Neural progenitor cell (in vitro differentiated cells): ENCODE results near the gene SLC11A1. TPM values are rescaled to one million over a fixed set of nuclear protein-coding genes. Genes with fewer than 3 reads are reported as not detected.

Experiments
- DNase-seq: peaks from one replicate; pipeline ENCODE4 v3.0.0-alpha.2; 2016; ENCODE audit warnings: low spot score
- H2AFZ ChIP-seq: fragments of 200-600 bp; sonication (generic); replicated peaks from 2 replicates; pipeline ENCODE4 v1.6.1; 2016; ENCODE audit warnings: antibody characterized with exemption
- H3F3A ChIP-seq: fragments of 200-600 bp; sonication (generic); 2 replicates; pipeline ENCODE4 v1.6.1; 2016; ENCODE audit warnings: antibody characterized with exemption, low read depth
- H3K27ac ChIP-seq: fragments of 200-600 bp; sonication (generic); 2 replicates; pipeline ENCODE4 v1.5.1; 2016; ENCODE audit warnings: mild to moderate bottlenecking
- H3K27me3 ChIP-seq: fragments of 200-600 bp; sonication (generic); 2 replicates; pipeline ENCODE4 v1.6.1; 2016; ENCODE audit warnings: mild to moderate bottlenecking, moderate library complexity
- H3K36me3 ChIP-seq: fragments of 200-600 bp; sonication (generic); 2 replicates; pipeline ENCODE4 v1.5.1; 2016
- H3K4me1 ChIP-seq: fragments of 200-600 bp; sonication (generic); 2 replicates; pipeline ENCODE4 v1.6.1; 2016; ENCODE audit warnings: mixed run types
- H3K4me2 ChIP-seq: fragments of 200-600 bp; sonication (generic); 2 replicates; pipeline ENCODE4 v1.6.1; 2016
- H3K4me3 ChIP-seq: fragments of 200-600 bp; sonication (generic); 2 replicates; pipeline ENCODE4 v1.5.1; 2016
- H3K79me2 ChIP-seq: fragments of 200-600 bp; sonication (generic); 2 replicates; pipeline ENCODE4 v1.6.1; 2016; ENCODE audit warnings: low read depth
- H3K9ac ChIP-seq: fragments of 200-600 bp; sonication (generic); 2 replicates; pipeline ENCODE4 v1.6.1; 2016
- H3K9me3 ChIP-seq: fragments of 200-600 bp; sonication (generic); 2 replicates; pipeline ENCODE4 v1.5.1; 2016; ENCODE audit warnings: low read depth
- H4K20me1 ChIP-seq: fragments of 200-600 bp; sonication (generic); 2 replicates; pipeline ENCODE4 v1.6.1; 2016; ENCODE audit warnings: low read depth
- H3K27ac Mint-ChIP-seq: 3 replicates; pipeline ENCODE4 v1.8.0; 2021; ENCODE audit warnings: mixed read lengths
- H3K27me3 Mint-ChIP-seq: 2 replicates; pipeline ENCODE4 v1.8.0; 2022; ENCODE audit warnings: low read depth, mild to moderate bottlenecking, inconsistent platforms, moderate library complexity, mixed read lengths; ENCODE audit not compliant: insufficient read depth
- H3K36me3 Mint-ChIP-seq: 3 replicates; pipeline ENCODE4 v1.8.0; 2021; ENCODE audit warnings: mixed read lengths
- H3K4me1 Mint-ChIP-seq: 3 replicates; pipeline ENCODE4 v1.8.0; 2021; ENCODE audit warnings: mixed read lengths
- H3K4me3 Mint-ChIP-seq: 3 replicates; pipeline ENCODE4 v1.8.0; 2021; ENCODE audit warnings: mild to moderate bottlenecking, moderate library complexity, mixed read lengths
- H3K9me3 Mint-ChIP-seq: 3 replicates; pipeline ENCODE4 v1.8.0; 2020; ENCODE audit warnings: mixed read lengths
- EZH2 ChIP-seq: fragments of 200-600 bp; sonication (generic); IDR thresholded peaks from 2 replicates; pipeline ENCODE4 v1.6.1; 2017; ENCODE audit warnings: antibody characterized with exemption, mild to moderate bottlenecking, moderate library complexity
- EZH2phosphoT487 ChIP-seq: fragments of 200-600 bp; sonication (generic); IDR thresholded peaks from 2 replicates; pipeline ENCODE4 v1.6.1; 2017; ENCODE audit warnings: antibody characterized with exemption
- total RNA-seq: library from RNA; depleted of rRNA; stranded (reverse); fragments of >200 nt; gene quantifications from 2 replicates; pipeline ENCODE4 v1.2.3, GENCODE V29; 2015; ENCODE audit warnings: low replicate concordance
- TF ChIP-seq, protein P1 (sequence below): fragments of 200-600 bp; sonication (generic); IDR thresholded peaks from 2 replicates; pipeline ENCODE4 v1.5.1; 2017; ENCODE audit warnings: antibody characterized with exemption, mild to moderate bottlenecking

The SLC11A1 gene
- total RNA-seq, 1 donor from 2014 or later: not detected

- peaks cover 21% of the 10 kb centered on the region for H3K4me1 Mint-ChIP-seq
- Histone ChIP-seq H3F3A (peaks cover 36% of the 10 kb centered on the region), H3K4me1 (peaks cover 21% of the 10 kb centered on the region), H3K4me2 (no peak overlapping the region), H2AFZ (no peak overlapping the region), H3K27me3 (peaks cover 37% of the 10 kb centered on the region), H3K27ac (no peak overlapping the region), H3K9me3 (no peaks in the 10 kb centered on the region), H4K20me1 (no peaks in the 10 kb centered on the region), H3K4me3 (no peak overlapping the region), H3K9ac (no peak overlapping the region), H3K79me2 (no peaks in the 10 kb centered on the region), H3K36me3 (no peaks in the 10 kb centered on the region)
- no peaks in the 10 kb centered on the region for H3K9me3 Mint-ChIP-seq
- no peak overlapping the region for H3K27ac Mint-ChIP-seq
- peaks cover 25% of the 10 kb centered on the region for H3K27me3 Mint-ChIP-seq
- H3K4me3 Mint-ChIP-seq: no peak overlapping the region
- TF ChIP-seq EZH2: no peak
- TF ChIP-seq EZH2phosphoT487: no peak
- TF ChIP-seq, protein P1, sequence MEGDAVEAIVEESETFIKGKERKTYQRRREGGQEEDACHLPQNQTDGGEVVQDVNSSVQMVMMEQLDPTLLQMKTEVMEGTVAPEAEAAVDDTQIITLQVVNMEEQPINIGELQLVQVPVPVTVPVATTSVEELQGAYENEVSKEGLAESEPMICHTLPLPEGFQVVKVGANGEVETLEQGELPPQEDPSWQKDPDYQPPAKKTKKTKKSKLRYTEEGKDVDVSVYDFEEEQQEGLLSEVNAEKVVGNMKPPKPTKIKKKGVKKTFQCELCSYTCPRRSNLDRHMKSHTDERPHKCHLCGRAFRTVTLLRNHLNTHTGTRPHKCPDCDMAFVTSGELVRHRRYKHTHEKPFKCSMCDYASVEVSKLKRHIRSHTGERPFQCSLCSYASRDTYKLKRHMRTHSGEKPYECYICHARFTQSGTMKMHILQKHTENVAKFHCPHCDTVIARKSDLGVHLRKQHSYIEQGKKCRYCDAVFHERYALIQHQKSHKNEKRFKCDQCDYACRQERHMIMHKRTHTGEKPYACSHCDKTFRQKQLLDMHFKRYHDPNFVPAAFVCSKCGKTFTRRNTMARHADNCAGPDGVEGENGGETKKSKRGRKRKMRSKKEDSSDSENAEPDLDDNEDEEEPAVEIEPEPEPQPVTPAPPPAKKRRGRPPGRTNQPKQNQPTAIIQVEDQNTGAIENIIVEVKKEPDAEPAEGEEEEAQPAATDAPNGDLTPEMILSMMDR: no peak
- DNase-seq: no peak
- no peaks in the 10 kb centered on the region for H3K36me3 Mint-ChIP-seq
Observed at GRCh38 chr2:218392891-218393462, 10.9 kb downstream of the SLC11A1 start.

DNA sequence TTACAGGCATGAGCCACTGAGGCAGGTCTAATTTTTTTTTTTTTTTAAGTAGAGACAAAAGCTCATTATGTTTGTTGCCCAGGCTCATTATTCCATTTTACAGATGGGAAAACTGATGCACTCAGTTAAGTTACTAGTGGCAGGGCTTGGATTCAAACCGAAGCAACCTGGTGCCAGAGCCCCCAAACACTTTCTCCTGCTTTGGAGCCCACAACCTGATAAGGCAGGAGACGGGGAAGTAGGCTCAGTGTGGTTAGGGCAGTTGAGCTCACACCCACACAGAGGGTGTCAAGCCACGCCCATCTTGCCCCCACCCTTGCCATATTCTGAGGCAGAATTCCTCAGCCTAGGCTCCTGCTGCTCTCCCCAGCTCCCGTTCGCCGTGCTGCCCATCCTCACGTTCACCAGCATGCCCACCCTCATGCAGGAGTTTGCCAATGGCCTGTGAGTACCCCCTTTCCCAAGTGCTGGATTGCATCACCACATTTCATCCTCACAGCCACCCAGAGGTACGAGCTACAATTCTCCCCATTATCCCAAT, 11.7 kb downstream of the SLC11A1 start:
- Histone ChIP-seq H3F3A (peaks cover 34% of the 10 kb centered on the region), H3K4me3 (no peak overlapping the region), H3K9ac (no peak overlapping the region), H3K79me2 (no peaks in the 10 kb centered on the region), H4K20me1 (no peaks in the 10 kb centered on the region), H3K36me3 (no peaks in the 10 kb centered on the region), H3K27ac (no peak overlapping the region), H3K9me3 (no peaks in the 10 kb centered on the region), H3K4me1 (peaks cover 22% of the 10 kb centered on the region), H3K4me2 (no peak overlapping the region), H3K27me3 (peaks cover 37% of the 10 kb centered on the region), H2AFZ (no peak overlapping the region)
- H3K27ac Mint-ChIP-seq: no peak overlapping the region
- TF ChIP-seq, protein P1: no peak
- no peak for TF ChIP-seq EZH2
- TF ChIP-seq EZH2phosphoT487: no peak
- peaks cover 23% of the 10 kb centered on the region for H3K4me1 Mint-ChIP-seq
- peaks cover 28% of the 10 kb centered on the region for H3K27me3 Mint-ChIP-seq
- H3K9me3 Mint-ChIP-seq: no peaks in the 10 kb centered on the region
- DNase-seq: no peak
- peak overlapping the region; percentile 11 for H3K4me3 Mint-ChIP-seq
- no peaks in the 10 kb centered on the region for H3K36me3 Mint-ChIP-seq

- H3K36me3 ChIP-seq: no peaks in the 10 kb centered on the region
- peaks cover 22% of the 10 kb centered on the region for H3K4me1 ChIP-seq
- no peaks in the 10 kb centered on the region for H3K9me3 Mint-ChIP-seq
- no peaks in the 10 kb centered on the region for H3K36me3 Mint-ChIP-seq
- H3K4me3 ChIP-seq: no peak overlapping the region
- H3K27me3 ChIP-seq: peaks cover 42% of the 10 kb centered on the region
- DNase-seq: no peak
- no peak overlapping the region for H2AFZ ChIP-seq
- no peak overlapping the region for H3K9ac ChIP-seq
- H3K79me2 ChIP-seq: no peaks in the 10 kb centered on the region
- H3K27me3 Mint-ChIP-seq: peaks cover 30% of the 10 kb centered on the region
- no peak for TF ChIP-seq EZH2
- peaks cover 39% of the 10 kb centered on the region for H3F3A ChIP-seq
- no peaks in the 10 kb centered on the region for H4K20me1 ChIP-seq
- H3K27ac Mint-ChIP-seq: no peak overlapping the region
- H3K4me3 Mint-ChIP-seq: peak overlapping the region; percentile 70
- H3K27ac ChIP-seq: no peak overlapping the region
- H3K9me3 ChIP-seq: no peaks in the 10 kb centered on the region
- peaks cover 23% of the 10 kb centered on the region for H3K4me1 Mint-ChIP-seq
- no peak overlapping the region for H3K4me2 ChIP-seq
Observed at GRCh38 chr2:218394298-218395089, 12.4 kb downstream of the SLC11A1 start.

- Histone ChIP-seq H4K20me1 (no peaks in the 10 kb centered on the region), H3K9me3 (no peaks in the 10 kb centered on the region), H3K79me2 (peaks cover 5% of the 10 kb centered on the region), H3K4me3 (no peak overlapping the region), H2AFZ (no peak overlapping the region), H3K36me3 (no peaks in the 10 kb centered on the region), H3K4me1 (peaks cover 22% of the 10 kb centered on the region), H3F3A (peaks cover 39% of the 10 kb centered on the region), H3K9ac (no peak overlapping the region), H3K4me2 (peak overlapping the region; percentile 78), H3K27me3 (peaks cover 44% of the 10 kb centered on the region), H3K27ac (no peak overlapping the region)
- Mint-ChIP-seq H3K27me3 (peaks cover 30% of the 10 kb centered on the region), H3K36me3 (no peaks in the 10 kb centered on the region), H3K4me1 (peaks cover 23% of the 10 kb centered on the region), H3K9me3 (no peaks in the 10 kb centered on the region), H3K27ac (no peak overlapping the region), H3K4me3 (peak overlapping the region; percentile 70)
- no peak for DNase-seq
- TF ChIP-seq, protein P1: no peak
- TF ChIP-seq EZH2phosphoT487 (no peak), EZH2 (no peak)
Observed at GRCh38 chr2:218395090-218395444, 13.0 kb downstream of the SLC11A1 start.
